ENCODE measurements around the gene ZSCAN9. TPM values are rescaled to one million over a fixed set of nuclear protein-coding genes. Genes with fewer than 3 reads are reported as not detected.

Gene ZSCAN9
- total and polyA plus RNA-seq, 2 of the 13 experiments (the other 11 are each of a cell fraction or from before 2014, with no cell fraction given), result 14.6 to 17.8 TPM

DNA sequence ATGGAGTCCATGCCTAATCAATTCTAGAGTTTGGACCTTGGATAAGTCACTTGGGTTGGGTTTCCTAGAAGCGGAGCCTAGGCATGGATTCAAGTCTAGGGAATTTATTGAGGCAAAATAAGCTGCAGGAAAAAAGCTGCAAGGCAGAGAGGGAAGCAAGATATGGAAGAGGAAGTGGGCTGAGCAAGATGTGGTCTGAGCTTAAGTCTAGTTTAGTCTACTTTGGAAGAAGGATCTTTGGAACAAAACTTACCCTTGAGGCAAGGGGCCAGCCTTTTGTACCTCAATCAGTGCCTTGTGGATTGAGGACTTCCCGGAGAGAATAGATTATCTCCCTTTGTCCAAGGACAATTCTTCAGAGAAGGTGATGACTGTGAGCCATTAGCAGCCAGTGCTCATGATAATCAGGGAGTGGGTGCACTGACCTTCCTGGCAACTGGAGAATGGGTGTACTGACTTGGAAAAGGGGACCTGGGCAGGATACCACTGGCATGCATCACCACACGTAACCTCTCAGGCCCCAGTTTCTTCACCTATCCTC lies 10.9 kb downstream of the ZSCAN9 start (continued):
- TF ChIP-seq ZFP37 (CRISPR knock-in tag; IDR thresholded peaks at IDR 0.05; ENCODE audit: borderline replicate concordance) (no peak), ZNF33B (CRISPR knock-in tag; IDR thresholded peaks at IDR 0.05) (no peak), RXRA (CRISPR knock-in tag; IDR thresholded peaks at IDR 0.05) (no peak), BHLHE40 (IDR thresholded peaks at IDR 0.05; ENCODE audit: low read length) (no peak)

DNA sequence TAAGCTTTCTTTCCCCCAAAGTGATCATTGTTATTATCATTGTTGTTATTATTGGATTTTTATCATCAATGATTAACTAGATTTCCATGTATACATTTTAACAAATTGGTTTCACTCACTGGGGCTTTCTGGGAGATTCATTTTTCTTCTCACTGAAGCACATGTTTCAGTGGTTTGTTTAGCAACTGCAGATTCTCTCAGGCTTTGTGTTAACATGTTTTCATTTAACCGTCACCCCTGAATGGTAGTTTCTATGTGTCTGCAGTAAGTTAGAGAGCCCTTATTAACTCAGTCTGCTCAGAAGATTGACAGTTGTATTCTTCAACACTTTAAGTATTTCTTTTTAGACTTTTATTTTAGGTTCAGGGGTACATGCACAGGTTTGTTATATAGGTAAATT lies 14.6 kb downstream of the ZSCAN9 start:
- no peak overlapping the region for H3K4me3 ChIP-seq (replicated peaks in 1 of 3; ENCODE audit: insufficient read depth in 1 of 3, low read depth in 2 of 3, low read length in 3 of 3)
- H3K4me1 ChIP-seq (ENCODE audit: insufficient read depth, low read length), result no peaks in the 10 kb centered on the region
- H3K27me3 ChIP-seq (ENCODE audit: control insufficient read depth in 1 of 2, insufficient read depth in 2 of 2, low read length in 2 of 2), result no peaks in the 10 kb centered on the region
- CTCF ChIA-PET (ENCODE audit: low intra/inter-chr PET ratio, low total read pairs), result no interaction called here
- FAIRE-seq (no peak), ATAC-seq (no peak), DNase-seq (ENCODE audit: low spot score) (no peak)
- no peaks in the 10 kb centered on the region for H3K9me3 ChIP-seq (ENCODE audit: low read length)
- no peaks in the 10 kb centered on the region for H4K20me1 ChIP-seq (ENCODE audit: insufficient read depth, low read length)
- no peaks in the 10 kb centered on the region for H3K79me2 ChIP-seq (ENCODE audit: insufficient read depth, low read length)
- POLR2A ChIA-PET, result no interaction called here
- no peak overlapping the region for H3K9ac ChIP-seq (ENCODE audit: insufficient read depth, low read depth, low read length)
- in situ Hi-C loops (cut with HindIII; ENCODE audit: extremely low pct_ligation_motif_present, low pct_unique_long_range_greater_than_20kb) (no loop called here), intact Hi-C loops (cut with micrococcal nuclease; ENCODE audit: unreplicated experiment) (no loop called here)
- no peak overlapping the region for H3K27ac ChIP-seq (ENCODE audit: extremely low read length, insufficient read depth, low read length)
- WGBS (ENCODE audit: low lambda C conversion rate), result 94% methylated on average over 1 of the region's 1 CpG
- H3K4me2 ChIP-seq (ENCODE audit: low read depth, low read length), result no peak overlapping the region
- no peak overlapping the region for H2AFZ ChIP-seq (ENCODE audit: low read length)
- BruUV-seq (replicated peaks), result no TSS peak
- peaks cover 0 to 2% of the 10 kb centered on the region in 2 experiments; a peak in 3 of 5 replicates for H3K36me3 ChIP-seq (replicated peaks in 1 of 2; ENCODE audit: control insufficient read depth in 1 of 2, insufficient read depth in 2 of 2, low read length in 2 of 2)
- TF ChIP-seq, protein P1, sequence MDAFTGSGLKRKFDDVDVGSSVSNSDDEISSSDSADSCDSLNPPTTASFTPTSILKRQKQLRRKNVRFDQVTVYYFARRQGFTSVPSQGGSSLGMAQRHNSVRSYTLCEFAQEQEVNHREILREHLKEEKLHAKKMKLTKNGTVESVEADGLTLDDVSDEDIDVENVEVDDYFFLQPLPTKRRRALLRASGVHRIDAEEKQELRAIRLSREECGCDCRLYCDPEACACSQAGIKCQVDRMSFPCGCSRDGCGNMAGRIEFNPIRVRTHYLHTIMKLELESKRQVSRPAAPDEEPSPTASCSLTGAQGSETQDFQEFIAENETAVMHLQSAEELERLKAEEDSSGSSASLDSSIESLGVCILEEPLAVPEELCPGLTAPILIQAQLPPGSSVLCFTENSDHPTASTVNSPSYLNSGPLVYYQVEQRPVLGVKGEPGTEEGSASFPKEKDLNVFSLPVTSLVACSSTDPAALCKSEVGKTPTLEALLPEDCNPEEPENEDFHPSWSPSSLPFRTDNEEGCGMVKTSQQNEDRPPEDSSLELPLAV (CRISPR knock-in tag; conservative IDR thresholded peaks at IDR 0.05; ENCODE audit: low read depth), result no peak
- TF ChIP-seq ERF (CRISPR knock-in tag; IDR thresholded peaks at IDR 0.05), result no peak
- TF ChIP-seq ZKSCAN1 (IDR thresholded peaks at IDR 0.05; ENCODE audit: low read length), result no peak
- no peak for TF ChIP-seq KLF6 (CRISPR knock-in tag; IDR thresholded peaks at IDR 0.05)
- no peak for TF ChIP-seq HNRNPH1 (optimal IDR thresholded peaks at IDR 0.05; ENCODE audit: low read depth, low read length)
- TF ChIP-seq ZNF460 (CRISPR knock-in tag; IDR thresholded peaks at IDR 0.05; ENCODE audit: borderline replicate concordance), result no peak
- TF ChIP-seq, protein P2, sequence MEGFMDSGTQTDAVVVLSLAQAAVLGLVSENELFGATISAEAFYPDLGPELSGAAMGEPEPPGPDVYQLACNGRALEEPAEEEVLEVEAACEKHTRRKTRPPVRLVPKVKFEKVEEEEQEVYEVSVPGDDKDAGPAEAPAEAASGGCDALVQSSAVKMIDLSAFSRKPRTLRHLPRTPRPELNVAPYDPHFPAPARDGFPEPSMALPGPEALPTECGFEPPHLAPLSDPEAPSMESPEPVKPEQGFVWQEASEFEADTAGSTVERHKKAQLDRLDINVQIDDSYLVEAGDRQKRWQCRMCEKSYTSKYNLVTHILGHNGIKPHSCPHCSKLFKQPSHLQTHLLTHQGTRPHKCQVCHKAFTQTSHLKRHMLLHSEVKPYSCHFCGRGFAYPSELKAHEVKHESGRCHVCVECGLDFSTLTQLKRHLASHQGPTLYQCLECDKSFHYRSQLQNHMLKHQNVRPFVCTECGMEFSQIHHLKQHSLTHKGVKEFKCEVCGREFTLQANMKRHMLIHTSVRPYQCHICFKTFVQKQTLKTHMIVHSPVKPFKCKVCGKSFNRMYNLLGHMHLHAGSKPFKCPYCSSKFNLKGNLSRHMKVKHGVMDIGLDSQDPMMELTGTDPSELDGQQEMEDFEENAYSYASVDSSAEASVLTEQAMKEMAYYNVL (CRISPR knock-in tag; IDR thresholded peaks at IDR 0.05; ENCODE audit: borderline replicate concordance), result no peak
- TF ChIP-seq ZNF441 (CRISPR knock-in tag; IDR thresholded peaks at IDR 0.05; ENCODE audit: borderline replicate concordance), result no peak
- TF ChIP-seq ZNF143 (CRISPR knock-in tag; IDR thresholded peaks at IDR 0.05), result no peak
- TF ChIP-seq JUN (CRISPR knock-in tag; IDR thresholded peaks at IDR 0.05), result no peak
- TF ChIP-seq, protein P3, sequence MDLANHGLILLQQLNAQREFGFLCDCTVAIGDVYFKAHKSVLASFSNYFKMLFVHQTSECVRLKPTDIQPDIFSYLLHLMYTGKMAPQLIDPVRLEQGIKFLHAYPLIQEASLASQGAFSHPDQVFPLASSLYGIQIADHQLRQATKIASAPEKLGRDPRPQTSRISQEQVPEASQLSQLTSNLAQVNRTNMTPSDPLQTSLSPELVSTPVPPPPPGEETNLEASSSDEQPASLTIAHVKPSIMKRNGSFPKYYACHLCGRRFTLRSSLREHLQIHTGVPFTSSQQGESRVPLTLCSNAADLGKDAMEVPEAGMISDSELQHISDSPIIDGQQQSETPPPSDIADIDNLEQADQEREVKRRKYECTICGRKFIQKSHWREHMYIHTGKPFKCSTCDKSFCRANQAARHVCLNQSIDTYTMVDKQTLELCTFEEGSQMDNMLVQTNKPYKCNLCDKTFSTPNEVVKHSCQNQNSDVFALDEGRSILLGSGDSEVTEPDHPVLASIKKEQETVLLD (CRISPR knock-in tag; IDR thresholded peaks at IDR 0.05; ENCODE audit: low read depth), result no peak
- no peak for TF ChIP-seq ZNF567 (CRISPR knock-in tag; IDR thresholded peaks at IDR 0.05; ENCODE audit: borderline replicate concordance)
- TF ChIP-seq ESRRA (CRISPR knock-in tag; IDR thresholded peaks at IDR 0.05; ENCODE audit: low read depth), result no peak
- no peak for TF ChIP-seq SMARCE1 (IDR thresholded peaks at IDR 0.05; ENCODE audit: borderline replicate concordance)
- TF ChIP-seq ZNF678 (CRISPR knock-in tag; IDR thresholded peaks at IDR 0.05), result no peak
- TF ChIP-seq RXRA (CRISPR knock-in tag; IDR thresholded peaks at IDR 0.05), result no peak
